HT1080 (cell line): Measurements from ENCODE around the gene SIPA1L3. TPM values are rescaled to one million over a fixed set of nuclear protein-coding genes. Genes with fewer than 3 reads are reported as not detected.

ENCODE experiments used
- DNase-seq: peaks from one replicate; pipeline ENCODE4 v3.0.0-alpha.2; 2015; ENCODE audit warnings: low read depth
- total RNA-seq: library from RNA; depleted of rRNA; stranded (reverse); fragments of >200 nt; shearing (Covaris generic); gene quantifications from 2 replicates; pipeline ENCODE4 v1.2.3, GENCODE V29; 2014

Gene SIPA1L3
- total RNA-seq, 1 experiment from 2014 or later: 30.2 TPM

DNA sequence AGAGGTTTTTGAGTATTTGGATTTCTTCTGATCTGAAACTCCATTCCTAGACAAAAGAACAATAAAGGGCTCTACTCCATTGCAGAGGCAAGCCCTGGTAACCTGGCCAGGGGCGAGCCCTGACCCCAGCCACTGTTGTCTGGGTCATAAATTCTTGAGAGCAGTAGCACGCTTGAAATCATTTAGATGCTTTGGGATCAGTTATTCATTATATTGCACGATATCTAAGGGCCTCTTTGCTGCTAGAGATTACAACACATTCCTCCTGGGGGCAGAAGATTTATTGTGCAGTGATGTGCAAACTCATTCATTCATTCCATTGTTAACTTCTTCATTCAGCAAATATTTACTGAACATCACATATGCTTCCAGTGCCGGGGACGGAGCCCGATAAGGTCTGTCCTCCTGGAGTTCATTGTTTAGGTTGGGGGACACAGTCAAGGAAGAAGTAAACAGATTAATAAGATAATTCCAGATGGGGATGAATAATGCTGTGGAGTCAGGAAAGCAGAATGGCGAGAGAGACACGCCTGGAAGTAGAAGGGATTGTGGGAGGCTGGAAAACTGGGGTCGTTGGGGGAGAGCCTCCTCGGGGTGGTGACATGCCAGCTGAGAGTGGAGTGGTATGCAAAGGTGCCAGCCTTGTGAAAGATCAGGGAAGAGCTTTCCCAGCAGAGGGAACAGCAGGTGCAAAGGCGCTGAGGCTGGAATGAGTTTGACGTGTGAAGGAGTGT, 34.9 kb downstream of the SIPA1L3 start:
- DNase-seq: no peak

DNA sequence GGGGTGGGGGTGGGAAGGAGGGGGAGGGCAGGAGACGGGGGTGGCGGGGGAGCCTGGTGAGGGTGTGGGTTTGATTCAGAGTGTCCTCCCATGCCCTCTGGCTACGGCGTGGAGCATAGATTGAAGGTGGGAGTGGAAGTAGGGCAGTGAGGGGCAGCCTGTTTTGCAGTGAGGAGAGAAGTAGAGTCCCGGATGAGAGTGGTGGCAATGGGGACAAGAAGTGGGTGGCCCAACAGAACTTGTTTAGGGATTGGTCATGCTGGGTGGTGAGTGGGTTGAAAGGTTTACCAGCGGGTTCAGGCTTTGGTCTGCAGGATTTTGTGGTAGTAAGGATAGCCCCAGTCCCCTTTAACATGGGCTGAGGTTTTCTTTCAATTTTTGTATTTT, 35.5 kb downstream of the SIPA1L3 start:
- DNase-seq: no peak

DNA sequence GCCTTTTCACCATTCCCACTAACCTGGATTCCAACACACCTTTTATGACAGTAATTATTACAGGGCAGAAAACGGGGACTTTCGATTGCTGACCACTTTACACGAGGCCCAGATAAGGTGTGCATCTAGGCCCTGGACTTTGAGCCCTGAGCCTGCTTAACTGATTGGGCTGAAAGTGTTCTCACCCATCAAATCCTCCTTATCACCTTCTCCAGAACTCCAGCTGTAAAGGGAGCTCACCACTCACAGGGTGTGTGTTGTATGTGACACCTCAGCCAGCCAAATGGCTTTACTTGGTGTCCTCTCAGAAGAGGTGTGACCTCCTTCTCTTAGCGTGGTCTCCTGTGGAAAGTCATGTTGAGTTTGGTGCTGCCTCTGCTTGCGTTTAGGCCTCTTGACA, 36.5 kb downstream of the SIPA1L3 start:
- DNase-seq: no peak

DNA sequence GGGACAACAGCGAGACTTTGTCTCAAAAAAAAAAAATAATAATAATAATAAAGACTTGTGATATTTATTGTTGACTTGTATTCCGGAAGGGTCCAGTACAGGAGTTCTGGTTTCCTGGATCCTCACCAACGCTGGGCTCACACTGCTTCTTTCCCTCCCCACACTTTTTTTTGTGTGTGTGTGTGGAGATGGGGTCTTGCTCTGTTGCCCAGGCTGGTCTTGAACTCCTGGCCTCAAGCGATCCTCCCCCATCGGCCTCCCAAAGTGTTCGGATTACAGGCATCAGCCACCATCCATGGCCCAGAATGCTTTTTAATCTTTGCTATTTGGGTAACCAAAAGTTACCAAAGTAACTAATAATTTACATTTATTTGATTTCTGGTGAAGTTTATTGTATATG, 39.1 kb downstream of the SIPA1L3 start:
- no peak for DNase-seq

DNA sequence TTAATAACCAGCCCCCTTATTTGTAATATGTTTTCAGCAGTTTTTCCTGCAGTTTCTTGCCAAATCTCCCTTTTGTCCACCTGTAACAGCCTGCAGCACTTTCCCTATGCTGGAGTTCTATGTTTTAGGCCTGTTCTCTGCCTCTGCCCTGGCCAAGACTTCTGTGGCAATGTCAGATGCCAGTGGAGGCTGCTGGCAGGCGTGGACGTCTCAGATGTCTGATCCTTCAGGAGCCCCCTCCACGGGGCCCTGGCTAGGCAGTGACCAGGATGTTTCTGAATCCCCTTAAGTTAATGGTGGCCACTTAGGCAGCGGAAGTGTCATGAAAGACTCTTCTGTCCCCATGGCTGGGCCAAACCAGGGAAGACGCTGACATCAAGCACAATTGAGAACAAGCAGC, 40.8 kb downstream of the SIPA1L3 start:
- DNase-seq: no peak

DNA sequence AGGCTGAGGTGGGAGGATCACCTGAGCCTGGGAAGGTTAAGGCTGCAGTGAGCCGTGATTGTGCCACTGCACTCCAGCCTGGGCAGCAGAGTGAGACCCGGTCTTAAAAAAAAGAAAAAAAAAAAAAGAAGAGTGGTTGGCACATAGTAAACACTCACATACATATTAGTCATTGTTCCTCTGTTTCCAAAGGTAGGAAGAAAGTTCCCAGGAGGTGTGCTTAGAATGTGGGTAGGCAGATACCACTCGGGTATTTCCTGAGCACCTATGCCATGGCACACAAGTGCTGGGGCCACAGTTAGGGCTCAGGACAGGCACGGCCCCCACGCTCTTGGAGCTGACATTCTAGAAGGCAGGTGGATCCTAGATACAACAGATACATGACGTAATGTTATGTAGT, 41.4 kb downstream of the SIPA1L3 start:
- DNase-seq: no peak

DNA sequence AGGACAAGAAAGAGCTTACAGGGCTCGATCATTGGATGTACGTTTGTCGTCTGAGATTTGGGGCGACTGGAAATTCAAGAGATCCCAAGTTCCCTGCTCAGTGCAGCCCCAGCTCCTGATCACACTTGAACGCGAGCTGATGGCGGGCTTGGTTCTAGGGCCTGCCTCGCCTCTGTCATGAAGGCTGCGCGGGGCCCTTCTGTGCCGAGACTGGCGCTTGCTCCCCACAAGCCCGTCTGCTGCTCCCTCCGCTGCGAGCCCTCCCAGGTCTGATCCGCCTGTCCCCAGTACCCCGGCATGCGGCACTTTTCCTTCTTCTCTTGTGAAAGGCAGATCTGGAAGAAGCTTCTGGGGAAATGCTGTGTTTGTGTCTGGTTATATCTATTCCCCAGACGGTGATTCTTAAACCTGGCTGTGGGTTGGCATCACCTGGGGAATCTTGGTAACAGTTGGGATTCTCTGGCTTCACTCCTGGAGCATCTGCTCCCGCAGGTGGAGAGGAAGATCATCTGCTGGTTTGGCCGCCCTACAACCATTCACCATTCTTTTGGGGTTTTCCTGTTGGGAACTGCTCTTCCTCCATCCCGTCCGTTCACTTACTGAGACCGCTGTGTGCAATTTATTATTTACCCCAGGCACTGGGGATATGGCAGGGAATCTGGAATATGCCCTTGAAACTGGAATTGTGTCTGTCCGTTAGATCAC, 43.6 kb downstream of the SIPA1L3 start:
- no peak for DNase-seq

DNA sequence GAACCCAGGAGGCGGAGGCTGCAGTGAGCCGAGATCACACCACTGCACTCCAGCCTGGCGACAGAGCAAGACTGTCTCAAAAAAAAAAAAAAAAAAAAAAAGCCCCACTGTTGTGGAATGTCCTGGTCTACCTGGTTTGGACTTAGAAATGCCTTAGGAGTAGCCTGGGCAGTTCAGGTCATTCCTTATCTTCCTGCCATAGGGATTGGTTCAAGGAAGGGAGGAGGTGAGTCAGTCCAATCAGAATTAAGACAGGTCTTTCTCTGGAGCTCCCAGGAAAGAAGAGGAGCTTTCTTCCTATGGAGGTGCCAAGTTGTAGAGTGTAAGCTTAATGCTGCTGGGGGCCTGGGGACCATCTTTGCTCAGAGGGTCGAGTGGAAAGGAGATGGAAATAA, 44.8 kb downstream of the SIPA1L3 start:
- no peak for DNase-seq

DNA sequence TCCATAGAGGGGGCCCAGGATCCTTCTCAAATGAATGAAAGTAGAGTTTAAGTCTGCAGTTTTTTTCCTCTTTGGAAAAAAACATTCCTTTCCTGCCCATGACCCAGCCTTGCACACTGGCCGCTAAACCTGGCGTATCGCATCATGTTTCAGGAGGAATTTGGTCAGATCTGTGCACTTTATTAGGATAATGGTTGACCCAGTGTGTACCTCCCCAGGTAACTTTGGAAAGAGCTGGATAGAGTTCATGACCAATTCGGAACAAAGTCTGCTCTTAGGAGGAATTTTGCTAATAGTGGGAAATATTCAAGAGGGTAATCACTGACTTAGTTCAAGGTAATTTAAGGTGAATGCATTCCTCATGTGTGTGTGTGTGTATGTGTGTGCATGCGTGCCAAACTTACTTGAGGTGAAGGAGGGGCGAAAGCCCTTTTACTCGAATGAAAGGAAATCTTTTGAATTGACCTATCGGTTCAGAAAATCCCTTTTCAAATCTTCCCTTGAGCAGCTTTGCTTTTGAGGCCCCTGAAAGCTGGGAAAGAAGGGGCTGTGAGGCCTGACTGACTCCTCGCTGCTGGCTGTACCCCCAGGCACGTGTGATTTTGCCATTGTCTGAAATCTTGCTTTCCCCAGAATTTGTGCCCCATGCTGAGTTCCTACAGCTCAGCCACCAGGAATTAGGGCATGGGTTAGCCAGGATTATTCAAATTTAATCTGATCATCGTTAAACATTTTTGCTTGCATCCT, 46.3 kb downstream of the SIPA1L3 start:
- DNase-seq: no peak

DNA sequence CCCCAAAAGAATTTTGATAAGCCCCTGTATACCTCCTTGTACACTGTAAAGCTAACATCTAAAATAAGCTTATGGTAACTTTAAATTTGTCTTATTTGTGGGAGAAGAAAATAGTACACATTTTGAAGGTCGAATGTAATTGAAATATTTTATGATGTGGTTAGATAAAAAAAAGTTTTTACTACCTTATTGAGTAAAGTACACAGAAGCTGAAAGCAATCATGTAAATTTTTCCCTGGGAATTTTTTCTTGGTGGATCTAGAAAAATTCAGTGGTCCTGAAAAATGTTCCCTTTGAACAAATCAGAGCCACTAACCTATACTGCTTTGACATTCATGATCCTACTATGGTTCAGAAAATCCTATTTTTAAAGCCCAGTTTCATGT, 46.9 kb downstream of the SIPA1L3 start:
- DNase-seq: no peak

DNA sequence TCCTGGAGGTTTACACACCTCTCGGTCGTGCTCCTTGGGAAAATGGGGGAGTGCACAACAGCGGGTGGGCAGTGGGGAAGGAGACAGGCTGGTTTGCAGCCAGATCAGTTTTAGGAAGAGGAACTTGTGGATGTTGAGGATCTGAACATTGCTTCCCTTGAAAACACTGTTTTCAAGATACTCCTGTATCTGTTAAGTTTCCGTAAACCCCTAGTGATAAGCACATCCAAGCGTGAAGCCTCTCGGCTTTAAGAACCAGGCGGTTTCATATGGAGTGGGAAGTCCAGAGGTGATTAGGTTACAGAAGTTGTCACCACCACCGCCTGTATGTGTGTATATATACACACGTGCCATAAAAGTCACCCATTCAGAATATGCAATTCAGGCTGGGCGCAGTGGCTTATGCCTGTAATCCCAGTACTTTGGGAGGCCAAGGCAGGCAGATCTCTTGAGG, 47.4 kb downstream of the SIPA1L3 start:
- no peak for DNase-seq

DNA sequence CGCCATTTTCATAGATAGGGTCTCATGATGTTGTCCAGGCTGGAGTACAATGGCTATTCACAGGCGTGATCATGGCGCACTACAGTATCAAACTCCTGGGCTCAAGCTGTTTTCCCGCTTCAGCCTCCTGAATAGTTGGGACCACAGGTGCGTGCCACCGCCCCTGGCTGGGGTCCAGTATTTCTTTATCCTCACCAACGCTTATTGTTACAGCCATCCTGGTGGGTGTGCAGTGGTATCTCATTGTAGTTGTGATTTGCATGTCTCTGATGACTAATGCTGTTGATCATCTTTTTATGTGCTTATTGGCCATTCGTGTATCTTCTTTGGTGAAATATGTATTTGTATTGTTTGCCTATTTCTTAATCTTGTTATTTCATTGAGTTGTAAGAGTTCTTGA, 49.0 kb downstream of the SIPA1L3 start:
- DNase-seq: no peak

DNA sequence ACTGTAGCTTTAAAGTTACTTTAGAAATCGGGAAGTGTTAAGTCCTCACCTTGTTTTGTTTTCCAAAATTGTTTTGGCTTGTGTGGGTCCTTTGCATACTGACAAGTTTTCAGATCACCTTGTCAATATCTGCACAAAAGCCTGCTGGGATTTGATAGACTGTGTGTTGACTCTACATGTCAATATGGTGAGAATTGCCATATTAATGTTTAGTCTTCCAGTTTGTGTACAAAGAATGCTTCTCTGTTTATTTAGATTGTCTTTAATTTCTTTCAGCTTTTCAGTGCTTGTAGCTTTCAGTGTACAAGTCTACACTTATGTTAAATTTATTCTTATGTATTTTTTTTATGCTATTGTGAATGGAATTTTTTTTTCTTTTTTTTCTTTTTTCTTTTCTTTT, 50.2 kb downstream of the SIPA1L3 start:
- no peak for DNase-seq

DNA sequence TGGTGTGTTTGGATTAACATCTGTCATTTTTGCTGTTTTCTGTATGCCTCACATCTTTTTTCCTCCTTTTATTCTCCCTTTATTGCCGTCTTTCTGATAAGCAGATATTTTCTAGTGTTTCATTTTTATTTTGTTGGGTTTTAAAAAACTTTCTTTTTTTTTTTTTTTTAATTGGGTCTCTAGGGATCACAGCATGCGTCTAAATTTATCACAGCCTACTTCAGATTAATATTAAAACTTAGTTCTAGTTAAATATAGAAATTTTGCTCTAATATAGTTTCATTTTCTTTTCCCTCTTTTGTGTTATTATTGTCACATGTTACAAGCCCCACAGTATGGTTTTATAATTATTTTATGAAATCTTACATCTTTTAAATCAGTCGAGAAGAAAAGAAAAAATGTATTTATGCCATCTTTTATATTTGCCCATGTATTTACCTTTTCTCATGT, 52.7 kb downstream of the SIPA1L3 start:
- no peak for DNase-seq

DNA sequence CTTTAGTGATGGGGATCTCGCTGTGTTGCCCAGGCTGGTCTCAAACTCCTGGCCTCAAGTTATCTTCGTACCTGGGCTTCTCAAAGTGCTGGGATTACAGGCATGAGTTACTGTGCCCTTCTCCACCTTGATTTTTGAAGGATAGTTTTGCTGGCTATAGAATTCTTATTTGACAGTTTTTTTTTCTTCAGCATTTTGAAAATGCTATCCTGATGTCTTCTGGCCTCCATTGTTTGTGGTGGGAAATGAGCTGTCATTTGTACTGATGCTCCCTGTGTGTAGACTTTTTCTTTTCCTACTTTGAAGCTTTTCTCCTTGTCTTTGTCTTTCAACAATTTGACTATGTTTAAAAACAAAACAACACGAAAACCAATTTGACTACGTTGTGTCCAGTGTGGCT, 54.2 kb downstream of the SIPA1L3 start:
- DNase-seq: no peak

DNA sequence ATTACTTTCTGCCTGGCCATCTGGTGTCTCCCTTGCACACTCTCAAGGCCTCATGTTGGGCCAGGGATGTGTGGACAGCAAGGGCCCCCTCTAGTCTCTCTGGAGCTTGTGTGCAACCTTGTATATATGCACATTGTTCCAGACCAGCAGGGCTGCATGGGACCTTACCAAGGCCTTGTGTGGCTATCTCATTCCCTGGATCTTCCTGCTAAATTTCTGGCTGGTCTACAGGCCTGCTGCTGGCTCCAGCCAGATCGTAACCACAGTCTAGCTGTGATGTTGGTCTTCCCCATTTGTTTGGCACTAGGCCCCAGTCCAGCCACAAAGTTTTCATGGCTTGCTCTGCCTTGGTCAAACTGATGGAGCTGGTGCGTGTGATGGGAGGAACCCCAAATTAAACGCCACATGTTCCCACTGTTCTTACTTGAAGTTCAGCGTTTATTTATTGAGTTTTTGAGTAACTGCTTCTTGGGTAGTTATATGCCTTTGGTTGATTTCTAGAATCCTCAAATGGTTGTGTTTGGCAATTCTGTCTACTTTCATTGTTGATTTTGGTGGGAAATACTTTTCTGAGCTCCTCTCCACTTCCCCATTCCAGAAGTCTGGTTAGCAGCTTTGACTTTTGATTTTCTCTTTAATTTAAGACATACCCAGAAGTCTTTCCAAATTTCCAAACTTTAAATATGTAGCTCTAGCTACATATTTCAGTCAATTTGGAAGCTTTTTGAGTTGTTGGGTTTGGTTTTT, 56.4 kb downstream of the SIPA1L3 start:
- no peak for DNase-seq

DNA sequence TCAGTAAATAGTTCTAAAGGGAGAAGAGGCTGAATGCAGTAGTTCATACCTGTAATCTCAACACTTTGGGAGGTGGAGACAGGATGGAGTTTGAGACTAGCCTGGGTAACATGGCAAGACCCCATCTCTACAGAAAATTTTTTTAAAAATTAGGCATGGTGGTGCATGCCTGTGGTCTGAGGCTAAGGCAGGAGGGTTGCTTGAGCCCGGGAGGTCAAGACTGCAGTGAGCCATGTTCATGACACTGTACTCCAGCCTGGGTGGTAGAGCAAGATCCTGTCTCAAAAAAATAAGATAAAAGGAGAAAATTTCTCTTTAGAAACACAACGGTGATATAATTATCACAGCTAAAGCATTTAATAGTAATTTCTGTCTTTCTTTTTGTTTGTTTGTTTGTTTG, 57.1 kb downstream of the SIPA1L3 start:
- DNase-seq: no peak

DNA sequence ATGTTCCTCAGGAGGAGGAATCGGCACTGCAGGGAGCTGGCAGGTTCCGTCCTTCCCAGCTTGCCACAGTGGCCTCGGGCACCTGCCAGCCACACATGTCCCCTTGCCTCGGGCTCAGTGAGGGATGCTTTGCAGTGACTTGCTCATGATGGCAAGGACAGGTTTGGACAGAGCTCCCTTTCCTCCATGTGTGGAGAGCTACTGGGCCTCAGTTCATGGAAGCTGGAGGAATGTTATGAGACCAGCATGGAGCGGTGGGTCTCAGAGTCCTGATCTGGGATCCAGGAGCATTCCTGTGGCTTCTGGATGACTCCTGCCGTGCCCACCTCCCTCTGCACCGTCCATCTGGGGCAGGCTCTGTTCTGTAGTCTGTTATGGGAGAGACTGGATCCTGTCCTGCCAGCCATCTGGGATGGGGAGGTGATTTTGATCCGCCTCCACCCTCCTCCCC, 59.2 kb downstream of the SIPA1L3 start:
- no peak for DNase-seq

DNA sequence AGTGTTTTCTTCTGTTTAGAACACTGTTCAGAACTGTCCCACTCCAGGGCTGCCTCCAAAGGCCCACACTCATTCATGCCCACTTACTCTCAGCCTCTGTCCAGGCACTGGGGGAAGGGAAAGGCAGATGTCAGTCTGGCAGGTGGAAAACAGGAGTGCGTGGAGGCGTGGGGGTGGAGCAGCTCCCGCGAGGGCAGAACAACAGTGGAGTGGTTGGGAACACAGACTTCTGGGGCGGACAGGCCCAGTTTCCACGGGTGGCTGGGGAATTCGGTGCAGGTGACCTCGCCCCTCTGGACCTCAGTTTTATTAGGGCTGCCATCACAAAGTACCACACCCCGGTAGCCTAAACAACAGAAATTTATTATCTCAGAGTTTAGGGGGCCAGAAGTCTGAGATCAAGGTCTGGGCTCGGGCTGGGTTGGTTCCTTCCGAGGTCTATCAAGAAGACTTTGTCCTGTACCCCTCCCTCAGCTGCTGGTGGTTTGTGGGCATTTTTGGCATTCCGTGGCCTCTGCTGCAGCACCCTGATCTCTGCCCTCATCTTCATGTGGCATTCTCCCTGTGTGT, 59.7 kb downstream of the SIPA1L3 start:
- no peak for DNase-seq

DNA sequence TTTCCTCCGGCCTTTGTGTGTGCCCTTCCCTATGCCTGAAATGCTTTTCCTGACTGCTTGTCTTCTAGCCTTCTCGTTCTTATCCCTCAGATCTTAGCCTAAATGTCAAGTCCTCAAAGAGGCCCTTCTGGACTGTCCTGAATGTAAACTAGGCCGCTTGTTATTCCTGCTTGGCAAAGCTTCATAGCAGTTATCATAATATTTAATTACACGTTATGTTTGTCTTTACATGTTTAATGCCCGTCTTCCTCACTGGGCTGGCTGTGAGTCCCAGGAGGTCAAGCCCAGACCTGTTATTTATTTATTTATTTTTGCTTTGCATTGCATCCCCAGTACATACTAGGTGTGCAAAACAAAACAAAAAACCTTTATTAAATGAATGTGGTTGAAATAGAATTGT, 62.7 kb downstream of the SIPA1L3 start:
- no peak for DNase-seq

DNA sequence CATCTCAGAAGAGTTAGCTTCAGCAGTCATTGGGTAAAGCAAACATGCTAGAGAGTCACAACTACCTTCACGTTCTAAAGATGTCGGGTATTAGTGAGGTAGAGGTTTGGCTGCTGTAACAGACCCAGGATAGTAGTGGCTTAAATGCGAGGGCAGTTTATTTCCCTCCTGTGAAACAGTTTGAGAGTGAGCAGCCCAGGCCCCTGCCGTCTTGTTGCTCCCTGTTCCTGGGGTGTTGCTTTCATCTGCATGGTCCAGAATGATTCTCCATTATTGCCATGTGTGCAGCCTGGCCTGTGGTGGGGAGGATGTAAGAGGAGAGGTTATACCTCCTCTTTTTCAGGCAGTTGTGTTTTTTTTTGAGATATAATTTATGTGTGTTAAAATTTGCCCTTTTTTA, 63.7 kb downstream of the SIPA1L3 start:
- DNase-seq: no peak
